GM18502 (cell line): Measurements from ENCODE around the gene DHRS13.
"Not testable (repeated sequence)": the region's sequence is repeated elsewhere in the genome, so short reads cannot be mapped to it uniquely, and the experiment has no call there.

Experiments
- ATAC-seq: cut with Tn5 transposase; IDR thresholded peaks from one replicate; pipeline ENCODE4 v1.9.1; 2021; ENCODE audit warnings: mild to moderate bottlenecking; ENCODE audit not compliant: unreplicated experiment, poor library complexity

The DHRS13 gene

DNA sequence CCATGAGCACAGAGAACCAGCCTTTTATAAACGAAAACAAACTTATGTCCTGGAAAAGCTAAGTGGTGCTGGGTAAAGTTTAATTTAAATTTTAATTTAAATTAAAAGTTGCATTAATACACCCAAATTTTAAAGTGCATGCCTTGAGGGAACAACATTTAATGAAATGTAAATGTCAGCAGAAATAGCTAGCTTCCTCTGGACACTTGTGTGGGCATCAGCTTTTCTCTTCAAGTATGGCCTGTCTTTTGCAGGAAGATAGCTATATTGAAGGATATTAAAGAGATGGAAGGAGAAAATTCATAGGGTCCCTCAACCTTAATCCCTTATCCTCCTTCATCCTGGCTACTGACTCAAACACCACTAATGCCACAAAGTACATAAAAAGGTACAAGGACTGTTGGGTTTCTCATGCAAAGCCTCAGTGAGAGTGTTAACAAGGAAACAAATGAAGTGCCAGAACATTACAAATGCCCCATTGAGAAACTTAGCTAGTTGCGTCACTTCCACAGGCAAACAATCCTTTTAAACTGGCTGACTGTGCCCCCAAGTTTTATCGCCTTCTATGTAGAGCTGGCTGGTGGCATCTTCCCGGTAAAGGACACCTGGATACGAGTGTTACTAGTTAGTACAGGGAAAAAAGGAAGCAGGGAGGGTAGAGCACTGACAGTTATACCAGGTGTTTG, 34.3 kb upstream of the DHRS13 start:
- ATAC-seq = no peak

GRCh38 chr17:28935744-28936460, 33.0 kb upstream of the DHRS13 start:
- ATAC-seq = no peak

DNA sequence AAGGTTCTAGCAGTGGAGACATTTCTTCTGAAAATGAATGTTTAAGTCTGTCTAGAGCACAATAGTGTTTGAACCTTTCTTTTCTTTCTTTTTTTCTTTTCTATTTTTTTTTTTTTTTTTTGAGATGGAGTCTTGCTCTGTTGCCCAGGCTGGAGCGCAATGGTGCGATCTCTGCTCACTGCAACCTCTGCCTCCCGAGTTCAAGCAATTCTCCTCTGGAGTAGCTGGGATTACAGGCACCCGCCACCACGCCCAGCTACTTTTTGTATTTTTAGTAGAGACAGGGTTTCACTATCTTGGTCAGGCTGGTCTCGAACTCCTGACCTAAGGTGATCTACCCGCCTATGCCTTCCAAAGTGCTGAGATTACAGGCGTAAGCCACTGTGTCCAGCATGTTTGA, 31.6 kb upstream of the DHRS13 start:
- not testable (repeated sequence) for ATAC-seq

DNA sequence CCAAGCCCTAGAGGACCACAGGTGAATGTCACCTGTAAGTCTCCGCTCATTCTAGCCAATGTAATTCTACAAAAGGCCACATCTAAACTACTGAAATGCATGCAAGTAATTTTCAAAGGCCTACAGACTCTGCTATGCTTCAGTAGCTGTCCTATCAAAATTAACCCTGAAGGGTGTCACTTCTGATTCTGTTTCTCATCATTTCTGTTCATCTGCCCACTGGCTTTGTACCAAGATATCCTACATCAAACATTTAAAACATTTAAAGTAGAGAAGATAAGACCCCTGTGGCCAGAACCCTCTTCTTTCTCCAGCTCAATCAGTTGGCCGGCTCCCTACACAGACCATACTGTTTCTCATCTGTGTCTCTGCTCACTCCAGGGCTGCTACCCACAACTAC, 26.9 kb upstream of the DHRS13 start:
- no peak for ATAC-seq

DNA sequence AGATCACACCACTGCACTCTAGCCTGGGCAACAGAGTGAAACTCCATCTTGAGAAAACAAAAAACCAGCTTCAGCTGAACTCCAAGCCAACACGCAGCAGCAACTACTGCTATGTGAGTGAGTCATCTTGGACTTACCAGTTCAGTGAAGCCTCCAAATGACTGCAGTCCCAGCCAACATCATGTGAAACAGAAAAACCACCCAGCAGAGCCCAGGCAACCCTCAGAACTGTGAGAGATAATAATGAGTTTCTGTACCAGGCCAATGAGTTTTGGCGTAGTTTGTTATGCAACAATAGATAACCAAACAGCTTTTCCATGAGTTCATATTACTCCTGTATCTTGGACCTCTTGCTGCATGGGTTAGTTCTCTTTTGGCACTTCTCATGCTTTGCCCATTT, 25.2 kb upstream of the DHRS13 start:
- ATAC-seq = no peak

DNA sequence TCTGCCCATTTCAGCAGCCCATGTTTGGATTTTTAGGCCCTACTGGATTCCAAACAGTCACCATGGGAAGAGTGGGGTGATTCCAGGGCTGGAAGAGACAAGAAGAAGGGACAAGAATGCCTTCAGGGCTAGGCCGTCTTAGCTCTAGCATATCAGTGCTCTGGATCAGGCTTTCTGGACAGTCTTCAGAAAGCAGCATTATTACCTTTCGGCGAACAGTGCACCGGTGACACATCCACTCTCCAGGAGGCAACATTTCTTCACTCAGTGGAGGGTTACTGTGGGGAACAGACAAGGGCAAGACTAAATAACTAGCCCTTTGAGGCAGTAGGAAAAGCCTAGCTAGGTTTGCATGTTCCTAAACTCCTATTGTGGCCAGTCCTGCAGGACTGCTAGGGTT, 23.9 kb upstream of the DHRS13 start:
- no peak for ATAC-seq

- no peak for ATAC-seq
These were observed 23.5 kb upstream of the DHRS13 start for GRCh38 chr17:28926366-28926765.

DNA sequence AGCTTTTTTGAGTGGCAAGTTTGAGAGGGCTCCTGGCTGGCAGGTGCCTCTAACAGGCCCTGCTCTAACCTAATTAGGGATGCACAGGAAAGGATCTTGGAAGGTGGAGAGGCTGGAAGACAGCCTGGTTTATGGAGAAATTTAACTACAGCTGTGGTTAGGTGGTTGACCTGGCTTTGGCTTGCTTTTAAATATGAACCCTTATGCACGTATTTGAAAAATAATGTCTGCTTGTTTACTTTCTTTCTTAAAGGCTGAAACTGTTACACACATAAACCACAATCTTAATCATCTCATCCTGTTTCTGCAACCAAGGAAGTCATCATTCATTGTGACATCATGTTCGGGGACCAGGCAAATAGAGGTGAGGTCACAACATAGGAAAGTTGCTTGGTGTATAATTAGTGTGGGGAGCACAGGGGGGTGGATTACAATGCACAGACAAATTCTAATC, 23.1 kb upstream of the DHRS13 start:
- no peak for ATAC-seq

GRCh38 chr17:28920201-28920600, 17.3 kb upstream of the DHRS13 start:
- ATAC-seq = no peak

DNA sequence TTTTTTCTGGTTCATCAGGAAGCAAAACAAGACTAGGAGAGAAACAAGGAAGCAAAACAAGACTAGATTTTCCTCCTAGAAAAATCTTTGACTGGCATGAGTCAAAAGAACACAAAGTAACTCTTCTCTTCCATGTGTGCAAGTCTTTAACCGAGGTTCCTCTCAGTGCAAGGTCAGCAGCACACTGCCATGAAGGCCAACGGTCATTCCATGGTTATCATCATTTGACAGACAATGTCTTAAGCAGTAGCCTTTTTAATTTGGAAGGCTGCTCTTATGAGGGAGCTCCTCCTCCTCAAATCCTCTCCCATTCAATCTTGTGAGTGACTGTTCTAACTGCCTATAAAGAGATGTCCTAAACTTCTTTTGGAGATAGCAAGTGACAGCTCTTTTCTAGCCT, 15.4 kb upstream of the DHRS13 start:
- ATAC-seq = no peak

- ATAC-seq = no peak
These were observed 14.6 kb upstream of the DHRS13 start for GRCh38 chr17:28917465-28917864.

DNA sequence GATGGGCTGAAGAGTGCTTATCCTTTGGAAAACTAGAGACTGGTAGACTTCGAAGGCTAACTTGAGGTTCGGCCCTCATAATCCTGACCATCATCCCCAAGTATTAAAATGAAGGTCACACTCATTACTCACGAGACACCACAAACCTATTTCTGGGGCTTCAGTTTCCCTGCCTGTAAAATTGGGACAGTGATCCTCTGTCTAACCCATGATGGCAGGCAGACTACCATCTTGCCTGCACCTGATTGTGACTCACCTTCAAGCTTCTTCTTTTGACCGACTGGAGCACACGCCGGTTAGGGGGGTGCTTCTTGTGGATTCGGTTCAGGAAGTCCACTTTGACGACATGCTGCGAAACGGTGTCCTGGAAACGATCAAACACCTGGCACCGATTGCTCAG, 14.2 kb upstream of the DHRS13 start:
- no peak for ATAC-seq

- ATAC-seq = no peak
These were observed 13.5 kb upstream of the DHRS13 start for GRCh38 chr17:28916302-28916934.

GRCh38 chr17:28912938-28913333, 10.1 kb upstream of the DHRS13 start:
- no peak for ATAC-seq

GRCh38 chr17:28912281-28912937, 9.5 kb upstream of the DHRS13 start:
- ATAC-seq = no peak

DNA sequence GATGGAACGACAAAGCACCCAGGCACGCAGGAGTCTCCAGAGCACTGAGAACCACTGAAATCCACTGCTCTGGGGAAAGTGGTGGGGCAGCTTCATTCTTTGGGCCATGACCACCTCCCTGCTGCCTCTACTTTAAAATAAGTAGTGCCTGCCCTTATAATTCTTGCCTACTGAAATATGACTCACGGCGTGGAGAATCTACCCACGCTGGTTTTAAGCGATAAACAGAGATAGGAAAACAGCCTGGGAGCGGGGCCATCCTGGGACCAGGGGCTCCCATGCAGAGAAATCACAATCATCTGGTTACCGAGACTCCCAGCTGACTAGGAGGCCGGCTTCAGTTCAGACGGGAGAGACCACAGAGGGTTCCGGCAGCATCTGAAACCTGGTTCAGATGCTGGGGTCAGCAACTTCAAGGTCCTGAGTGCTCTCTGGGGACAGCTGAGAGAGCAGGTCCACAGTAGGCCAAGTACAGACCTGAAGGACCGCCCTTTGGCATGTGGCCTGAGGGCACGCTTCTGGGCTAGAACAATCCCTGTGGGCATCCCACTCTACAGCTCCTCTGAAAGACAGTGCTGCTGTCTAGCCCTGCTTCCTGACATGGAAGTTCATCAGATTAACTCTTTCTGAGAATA, 8.6 kb upstream of the DHRS13 start:
- no peak for ATAC-seq

DNA sequence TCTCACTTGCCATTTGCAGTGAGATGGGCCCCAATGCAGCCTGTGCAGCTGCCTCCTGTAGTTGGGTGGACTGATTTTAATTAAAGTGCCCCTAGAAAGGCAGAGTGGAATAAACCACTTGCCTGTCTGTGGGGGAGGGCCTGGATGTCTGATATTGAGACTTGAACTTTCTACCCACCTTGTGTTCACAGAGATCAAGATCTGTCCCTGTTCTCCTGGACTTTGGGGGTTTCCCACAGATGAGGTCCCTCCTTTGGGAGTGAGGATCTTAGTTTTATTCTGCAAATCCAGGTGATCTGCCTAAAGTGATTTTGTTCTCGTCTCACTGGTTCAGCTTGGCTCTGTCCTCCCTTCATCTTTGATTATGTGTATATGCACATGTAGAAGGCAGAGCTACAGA, 7.7 kb upstream of the DHRS13 start:
- no peak for ATAC-seq

DNA sequence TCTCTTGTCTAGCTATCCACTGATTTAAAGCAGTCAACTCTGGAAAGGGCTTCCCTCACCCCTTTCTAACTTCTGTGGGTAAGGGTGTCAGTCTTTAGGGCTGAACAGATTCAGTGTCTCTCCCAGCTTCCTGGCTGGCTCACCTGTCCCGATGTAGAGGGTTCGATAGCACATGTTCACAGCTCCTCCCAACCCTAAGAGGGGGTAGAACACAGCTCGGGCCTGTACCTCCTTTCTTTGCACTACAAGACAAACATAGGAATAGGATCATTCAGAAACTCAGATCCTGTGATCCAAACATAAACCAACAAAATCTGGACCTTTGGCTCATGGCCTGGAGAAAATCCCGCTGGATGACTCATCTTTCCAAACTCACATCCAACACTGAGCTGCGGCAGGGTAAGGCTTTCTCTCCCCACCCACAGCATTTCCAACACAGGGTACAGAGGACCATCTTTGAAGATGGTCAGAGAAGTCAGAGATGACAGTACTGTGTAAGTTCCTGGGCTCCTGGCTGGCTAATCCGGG, 5.8 kb upstream of the DHRS13 start:
- ATAC-seq = no peak

DNA sequence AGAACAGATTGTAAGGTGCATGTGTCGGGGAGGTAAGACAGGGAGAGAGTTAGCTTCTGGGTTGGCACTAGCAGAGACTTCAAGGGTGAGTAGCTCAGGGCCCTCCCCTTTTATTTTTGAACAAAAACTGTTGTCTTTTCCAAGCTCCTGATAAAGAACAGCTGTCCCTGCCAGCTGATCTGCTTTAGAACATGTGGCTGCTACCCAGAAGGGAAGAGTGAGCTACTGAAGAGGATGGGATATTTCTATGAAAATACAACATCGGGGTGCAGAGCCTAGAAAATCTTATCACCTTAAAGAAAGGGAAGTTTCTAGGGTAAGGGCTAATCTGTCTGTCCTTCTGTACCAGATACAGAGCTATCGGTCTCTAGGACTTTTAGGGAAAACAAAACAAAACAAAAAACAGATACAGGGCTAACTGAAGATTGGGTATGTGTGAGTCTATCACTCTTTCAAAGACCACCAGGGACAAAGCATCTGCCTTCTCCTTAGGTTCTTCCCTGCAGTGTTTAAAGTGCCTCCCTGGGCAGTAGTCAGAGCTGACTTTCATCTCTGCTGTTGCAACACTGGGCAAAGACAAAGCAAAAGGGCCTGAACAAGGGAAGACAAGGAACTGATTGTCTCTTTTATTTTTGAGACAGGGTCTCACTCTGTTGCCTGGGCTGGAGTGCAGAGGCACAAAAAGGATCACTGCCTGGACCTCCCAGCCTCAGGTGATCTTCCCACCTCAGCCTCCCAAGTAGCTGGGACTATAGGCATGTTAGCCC, 5.0 kb upstream of the DHRS13 start:
- no peak for ATAC-seq
